Ramos (cell line): ENCODE results near the gene KRTAP2-1.
"Not testable (repeated sequence)": the region's sequence is repeated elsewhere in the genome, so short reads cannot be mapped to it uniquely, and the experiment has no call there.

Experiments
- in situ Hi-C: fragments of 300-500 bp; cut with MboI; formaldehyde crosslinking; loops from one replicate; pipeline ENCODE4 v1.14.3; 2022; ENCODE audit warnings: low sequenced_read_pairs; ENCODE audit not compliant: unreplicated experiment

Gene KRTAP2-1

GRCh38 chr17:41015454-41015853, 31.7 kb downstream of the KRTAP2-1 start:
- in situ Hi-C loops, result no loop called here

DNA sequence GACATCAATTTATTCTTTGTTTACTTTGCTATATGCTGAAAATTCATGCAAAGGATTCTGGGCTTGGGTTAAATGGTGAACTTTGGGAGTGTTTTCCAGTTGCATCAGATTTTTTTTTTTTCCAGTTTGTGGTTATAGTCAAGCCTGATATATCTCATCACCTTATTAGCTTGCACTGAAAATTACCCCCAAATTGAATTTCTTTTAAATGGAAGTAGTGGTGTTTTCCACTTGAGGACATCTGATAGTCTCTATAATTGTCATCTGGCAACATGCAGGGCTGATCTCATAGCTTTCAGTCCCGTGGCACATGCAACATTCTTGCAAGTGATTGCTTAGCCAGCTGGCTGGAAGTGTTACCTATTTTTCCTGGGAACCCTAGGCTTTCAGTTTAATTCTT, 33.5 kb downstream of the KRTAP2-1 start:
- in situ Hi-C loops, result no loop called here

- in situ Hi-C loops, result no loop called here
Observed at GRCh38 chr17:41013181-41013580, 33.9 kb downstream of the KRTAP2-1 start.

GRCh38 chr17:41012326-41013120, 34.6 kb downstream of the KRTAP2-1 start:
- in situ Hi-C loops, result no loop called here

- in situ Hi-C loops, result no loop called here
Observed at GRCh38 chr17:41010441-41010840, 36.7 kb downstream of the KRTAP2-1 start.

DNA sequence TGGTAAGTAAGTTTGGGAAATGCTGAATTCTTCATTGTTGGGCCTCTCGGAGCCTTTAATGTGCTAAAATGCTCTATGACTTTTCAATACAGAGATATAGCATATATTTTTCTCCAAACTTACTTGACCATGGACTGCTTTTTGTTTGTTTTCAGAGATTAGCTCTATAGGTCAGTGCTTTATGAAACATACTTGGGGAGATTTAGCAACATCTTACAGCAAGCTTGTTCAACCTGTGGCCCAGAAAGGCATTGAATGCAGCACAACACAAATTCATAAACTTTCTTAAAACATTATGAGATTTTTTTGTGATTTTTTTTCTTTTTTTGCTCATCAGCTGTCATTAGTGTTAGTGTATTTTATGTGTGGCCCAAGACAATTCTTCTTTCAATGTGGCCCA, 37.2 kb downstream of the KRTAP2-1 start:
- in situ Hi-C loops, result no loop called here

- in situ Hi-C loops, result no loop called here
Observed at GRCh38 chr17:41009301-41009760, 37.8 kb downstream of the KRTAP2-1 start.

DNA sequence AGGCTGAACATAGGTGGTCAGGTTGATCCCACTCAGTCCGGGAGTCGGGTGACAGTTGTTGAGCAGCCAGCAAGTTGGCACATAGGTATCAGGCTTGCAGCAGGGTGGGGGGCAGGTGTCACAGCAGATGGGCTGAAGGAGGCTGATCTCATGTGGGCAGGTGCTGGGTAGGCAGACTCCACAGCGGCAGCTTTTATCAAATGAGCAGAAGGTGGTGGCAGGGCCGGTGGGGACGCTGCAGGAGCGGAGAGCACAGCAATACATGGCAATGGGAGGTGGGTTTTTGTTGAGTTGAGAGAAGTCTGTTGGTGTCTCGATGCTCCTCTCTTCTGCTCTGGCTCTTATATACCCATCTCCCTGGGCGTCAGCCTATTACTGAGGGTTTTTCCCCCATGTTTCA, 38.3 kb downstream of the KRTAP2-1 start, which contains the start of gene KRTAP3-1:
TSS of gene KRTAP3-1 (minus strand) at position 318 of the 400 bp plus-strand sequence. CDS start at position 264, 54 bp downstream.
- in situ Hi-C loops, result no loop called here

DNA sequence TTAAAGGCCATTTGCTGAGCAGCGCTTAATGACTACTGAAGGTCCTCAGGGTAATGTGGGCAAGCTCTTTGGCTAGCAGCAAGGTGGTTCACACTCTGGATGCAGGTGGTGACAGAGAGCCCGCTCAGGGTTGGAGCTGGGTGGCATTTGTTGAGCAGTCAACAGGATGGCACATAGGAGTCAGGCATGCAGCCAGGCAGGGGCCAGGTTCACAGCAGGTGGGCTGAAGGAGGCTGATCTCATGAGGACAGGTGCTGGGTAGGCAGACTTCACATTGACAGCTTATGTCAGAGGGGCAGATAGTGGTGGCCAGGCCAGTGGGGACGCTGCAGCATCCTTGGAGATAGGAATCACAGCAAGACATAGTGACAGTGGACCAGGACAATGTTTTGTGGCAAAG, 42.7 kb downstream of the KRTAP2-1 start:
- in situ Hi-C loops, result no loop called here

GRCh38 chr17:41003926-41004325, 43.2 kb downstream of the KRTAP2-1 start:
- in situ Hi-C loops, result no loop called here

DNA sequence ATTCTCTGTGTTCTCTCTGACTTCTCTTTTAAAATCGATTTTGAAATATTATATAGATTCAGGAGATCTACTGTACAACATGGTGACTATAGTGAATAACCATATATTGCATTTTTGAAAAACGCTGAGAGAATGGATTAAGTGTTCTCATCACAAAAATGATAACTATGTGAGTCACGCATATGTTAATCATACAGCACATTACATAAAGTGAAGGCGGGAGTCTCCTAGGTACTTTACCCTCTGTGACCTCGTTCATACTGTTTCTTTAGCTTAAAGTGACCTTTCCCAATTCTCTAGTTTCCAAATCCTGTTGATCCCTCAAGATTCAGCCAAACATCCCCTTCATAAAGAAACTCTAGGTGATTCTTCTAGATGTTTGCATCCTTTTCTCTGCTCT, 44.3 kb downstream of the KRTAP2-1 start:
- in situ Hi-C loops, result no loop called here

DNA sequence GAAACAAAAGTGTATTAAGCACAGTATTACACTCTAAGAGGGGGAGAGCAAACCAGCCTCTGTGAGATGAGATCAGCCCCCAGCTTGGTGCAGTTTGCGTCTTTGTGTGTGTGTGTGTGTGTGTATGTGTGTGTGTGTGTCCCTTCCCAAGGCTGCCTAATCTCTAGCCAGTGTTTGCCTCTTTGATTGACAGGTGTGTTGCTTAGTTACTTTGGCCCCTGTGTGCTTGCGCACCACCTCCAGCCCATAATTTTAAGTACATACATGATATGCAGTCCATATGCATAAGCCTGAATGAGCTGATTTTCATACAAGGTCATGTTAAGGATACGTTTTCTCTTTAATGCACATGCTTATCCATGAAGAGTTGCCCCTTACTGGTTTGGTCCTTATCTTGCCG, 45.3 kb downstream of the KRTAP2-1 start:
- in situ Hi-C loops, result no loop called here

GRCh38 chr17:40999563-40999962, 47.6 kb downstream of the KRTAP2-1 start, which contains the start of gene KRTAP3-2:
Gene KRTAP3-2, minus strand, starts transcription at chr17:40999906. Its CDS starts 53 bp downstream, at chr17:40999853.
- in situ Hi-C loops, result not testable (repeated sequence)

DNA sequence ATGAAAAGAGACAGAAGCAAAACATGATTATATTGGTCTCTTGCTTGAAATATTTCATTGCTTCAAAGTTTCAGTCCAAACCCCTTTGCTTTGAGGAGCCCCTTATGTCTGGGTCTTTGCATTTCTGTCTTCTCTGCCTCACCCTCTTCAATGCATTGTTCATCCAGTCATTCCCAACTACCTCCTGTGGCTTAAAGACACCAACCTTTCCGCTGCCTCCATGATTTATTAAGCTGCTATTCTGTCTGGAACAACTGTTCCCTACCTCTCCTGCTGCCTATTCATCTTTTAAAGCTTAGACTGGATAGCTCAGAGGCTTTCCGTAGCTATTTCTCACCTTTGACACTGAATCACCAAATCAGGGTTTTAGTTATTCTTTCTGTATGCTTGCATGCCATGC, 49.8 kb downstream of the KRTAP2-1 start:
- in situ Hi-C loops, result no loop called here

GRCh38 chr17:40996829-40997228, 50.3 kb downstream of the KRTAP2-1 start:
- in situ Hi-C loops, result no loop called here
